ENCODE results near the gene MBD3. TPM values are rescaled to one million over a fixed set of nuclear protein-coding genes. Genes with fewer than 3 reads are reported as not detected.

The MBD3 gene
- total and polyA plus RNA-seq, 2 of the 4 experiments (the other 2 are of a cell fraction): 42.5 to 66.3 TPM

DNA sequence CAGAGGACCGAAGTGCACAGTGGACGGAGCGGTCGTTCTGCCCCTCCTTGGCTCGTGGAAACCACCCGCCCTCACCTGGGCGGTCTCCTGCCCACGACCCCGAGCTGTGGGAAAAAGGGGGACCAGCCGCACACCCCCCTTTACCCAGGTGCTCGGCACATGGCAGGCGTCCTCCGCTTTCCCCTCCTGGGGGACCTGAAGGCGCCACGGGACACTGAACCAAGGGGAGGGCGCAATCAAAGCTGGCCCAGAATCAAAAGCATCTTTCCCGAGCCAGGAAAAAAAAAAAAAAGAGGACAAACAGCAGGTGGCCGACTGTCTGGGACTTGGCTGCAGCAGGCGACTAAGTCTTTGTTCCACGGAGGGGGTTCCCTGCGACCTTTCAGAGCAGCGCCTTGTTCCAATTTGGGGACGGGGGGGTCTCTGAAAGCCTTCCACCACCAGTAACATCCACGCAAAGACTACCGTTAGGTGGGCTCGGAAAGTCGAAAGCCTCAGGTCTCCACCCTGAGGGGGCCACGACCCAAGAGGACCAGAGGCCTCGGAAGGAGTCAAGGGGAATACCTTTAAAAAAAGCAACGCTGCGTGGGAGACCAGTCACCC, 1.1 kb downstream of the MBD3 start:
- H3K4me2 ChIP-seq (ENCODE audit: low read depth, low read length): peak overlapping the region; percentile 93
- peak overlapping the region; percentile 81 for H3K27ac ChIP-seq (ENCODE audit: insufficient read depth, low read length)
- 0% methylated on average over 1 of the region's 31 CpGs; no CpG with 5 or more reads in 1 of the 2 experiments for WGBS, 2 experiments (ENCODE audit: extremely low coverage in 2 of 2, insufficient read length in 1 of 2)
- peak overlapping the region; percentile 58 for H4K5ac ChIP-seq (ENCODE audit: low read depth, low read length)
- ChIA-PET POLR2A (ENCODE audit: unreplicated experiment) (no interaction called here), CTCF (interaction anchor here (0.7 kb wide), 1 partner anchor 33 kb away, joined by 3 read pairs; no protein-coding TSS in a partner anchor)
- H3K4me1 ChIP-seq (ENCODE audit: control insufficient read depth, insufficient read depth, low read length): peaks cover 11% of the 10 kb centered on the region
- H2AK9ac ChIP-seq (replicated peaks; ENCODE audit: low read depth, low read length, poor library complexity): peak overlapping the region; percentile 100
- dilution Hi-C loops (cut with HindIII; ENCODE audit: low sequenced_read_pairs, unreplicated experiment) (no loop called here), in situ Hi-C loops (cut with MboI; ENCODE audit: low sequenced_read_pairs) (no loop called here), intact Hi-C loops (cut with micrococcal nuclease) (no loop called here)
- peak overlapping the region; percentile 86 for H3K23ac ChIP-seq (ENCODE audit: low read depth, low read length)
- H2BK15ac ChIP-seq (ENCODE audit: low read depth, low read length): no peak overlapping the region
- no peaks in the 10 kb centered on the region for H3K27me3 ChIP-seq (ENCODE audit: control insufficient read depth, insufficient read depth, low read length)
- H4K20me1 ChIP-seq (ENCODE audit: insufficient read depth, low read length): peaks cover 35% of the 10 kb centered on the region
- H3K9me1 ChIP-seq (ENCODE audit: insufficient read depth, low read length): peaks cover 10% of the 10 kb centered on the region; the same call in 1 of the 2 replicates
- peak overlapping the region; percentile 91 for H4K91ac ChIP-seq (ENCODE audit: insufficient read depth, low read depth, low read length)
- peak overlapping the region; percentile 61 for H3K4me3 ChIP-seq (ENCODE audit: insufficient read depth, low read depth, low read length)
- H3K9ac ChIP-seq (ENCODE audit: low read depth, low read length): peak overlapping the region; percentile 95
- H2AFZ ChIP-seq (replicated peaks; ENCODE audit: low read length, poor library complexity): peak overlapping the region; percentile 91
- TF ChIP-seq MXI1 (IDR thresholded peaks at IDR 0.05; ENCODE audit: borderline replicate concordance, low read depth, low read length) (0 out of 2 replicates have a peak, but pooled peaks have one; percentile 5), RAD21 (IDR thresholded peaks at IDR 0.05; ENCODE audit: low read length) (no peak), CHD1 (IDR thresholded peaks at IDR 0.05; ENCODE audit: low read depth, low read length) (0 out of 2 replicates have a peak, but pooled peaks have one; percentile 10)
- no peak overlapping the region for H2BK120ac ChIP-seq (ENCODE audit: low read depth, low read length)
- BruUV-seq (replicated peaks): no TSS peak
- H3K56ac ChIP-seq (ENCODE audit: extremely low read depth, insufficient read depth, low read length): peak overlapping the region; percentile 96
- peaks cover 8 to 61% of the 10 kb centered on the region in 2 experiments for H3K79me1 ChIP-seq (ENCODE audit: low read depth in 1 of 2, low read length in 2 of 2)
- no peak overlapping the region for H2BK20ac ChIP-seq (ENCODE audit: low read depth, low read length)
- H3K18ac ChIP-seq (ENCODE audit: low read depth, low read length): no peak overlapping the region; the same call in 1 of the 2 replicates
- peak overlapping the region; percentile 97 to 100 for H4K8ac ChIP-seq (ENCODE audit: low read depth in 2 of 2, low read length in 2 of 2)
- H3K4ac ChIP-seq (ENCODE audit: low read depth, low read length): peak overlapping the region; percentile 97
- H2BK5ac ChIP-seq (ENCODE audit: low read depth, low read length, poor library complexity, severe bottlenecking): peak overlapping the region; percentile 78
- ATAC-seq (ENCODE audit: low read depth): no peak; the same call in 1 of the 2 replicates
- peak overlapping the region; percentile 96 for H2AK5ac ChIP-seq (ENCODE audit: low read depth, low read length)
- H3K9me3 ChIP-seq (ENCODE audit: control insufficient read depth, insufficient read depth, low read length): no peaks in the 10 kb centered on the region
- peaks cover 6% of the 10 kb centered on the region for H3K36me3 ChIP-seq (ENCODE audit: control insufficient read depth, insufficient read depth, low read length)
- H3K14ac ChIP-seq (replicated peaks; ENCODE audit: low read depth, low read length): peak overlapping the region; percentile 98
- DNase-seq: no peak
